ENCODE results near the gene TBPL1. TPM values are rescaled to one million over a fixed set of nuclear protein-coding genes. Genes with fewer than 3 reads are reported as not detected.

Gene TBPL1
- total RNA-seq, 1 experiment from 2014 or later: 42.1 TPM

DNA sequence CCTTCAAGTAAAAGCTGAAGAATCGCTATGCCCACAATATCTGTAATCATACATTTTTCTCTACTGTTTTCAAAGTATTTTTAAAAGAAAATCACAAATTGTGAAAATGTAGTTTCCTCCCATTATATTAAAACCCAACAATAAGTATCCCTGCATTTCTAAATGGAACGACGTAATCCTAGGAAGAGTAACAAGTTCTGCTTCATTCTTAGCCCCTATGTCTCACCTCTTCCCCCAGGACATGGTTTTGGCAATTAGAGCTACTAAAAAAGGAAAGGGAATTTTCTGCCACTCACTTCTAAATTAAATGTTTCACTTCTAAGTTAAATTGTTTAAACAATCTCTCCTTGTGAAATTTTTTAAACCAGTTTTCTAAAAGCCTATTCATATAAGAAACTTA is 47.4 kb downstream of the TBPL1 start (continued):
- no peak for TF ChIP-seq TCF7 (CRISPR knock-in tag; IDR thresholded peaks at IDR 0.05; ENCODE audit: low read depth)

- no peak for DNase-seq (ENCODE audit: low spot score)
- no peak for TF ChIP-seq ZNF121 (CRISPR knock-in tag; IDR thresholded peaks at IDR 0.05)
- TF ChIP-seq ZNF138 (CRISPR knock-in tag; conservative IDR thresholded peaks at IDR 0.05): no peak
- TF ChIP-seq JAZF1 (CRISPR knock-in tag; IDR thresholded peaks at IDR 0.05): no peak
- TF ChIP-seq, protein P1, sequence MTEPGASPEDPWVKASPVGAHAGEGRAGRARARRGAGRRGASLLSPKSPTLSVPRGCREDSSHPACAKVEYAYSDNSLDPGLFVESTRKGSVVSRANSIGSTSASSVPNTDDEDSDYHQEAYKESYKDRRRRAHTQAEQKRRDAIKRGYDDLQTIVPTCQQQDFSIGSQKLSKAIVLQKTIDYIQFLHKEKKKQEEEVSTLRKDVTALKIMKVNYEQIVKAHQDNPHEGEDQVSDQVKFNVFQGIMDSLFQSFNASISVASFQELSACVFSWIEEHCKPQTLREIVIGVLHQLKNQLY (CRISPR knock-in tag; IDR thresholded peaks at IDR 0.05): no peak
- ATAC-seq: no peak
- POLR2A ChIA-PET: interaction anchor here (1.3 kb wide), 1 partner anchor 11 kb away, joined by 3 read pairs; no protein-coding TSS in a partner anchor
- Mint-ChIP-seq H3K4me1 (peaks cover 14% of the 10 kb centered on the region), H3K27ac (no peak overlapping the region), H3K27me3 (ENCODE audit: low read depth) (no peaks in the 10 kb centered on the region), H3K4me3 (no peak overlapping the region), H3K9me3 (no peaks in the 10 kb centered on the region), H3K36me3 (no peaks in the 10 kb centered on the region)
- CTCF ChIA-PET: interaction anchor here (1.2 to 2.0 kb wide), 4 partner anchors 30 to 94 kb away, joined by 3 to 14 read pairs (median 10); no protein-coding TSS in a partner anchor
These were observed 49.8 kb downstream of the TBPL1 start for GRCh38 chr6:134002821-134003220.

DNA sequence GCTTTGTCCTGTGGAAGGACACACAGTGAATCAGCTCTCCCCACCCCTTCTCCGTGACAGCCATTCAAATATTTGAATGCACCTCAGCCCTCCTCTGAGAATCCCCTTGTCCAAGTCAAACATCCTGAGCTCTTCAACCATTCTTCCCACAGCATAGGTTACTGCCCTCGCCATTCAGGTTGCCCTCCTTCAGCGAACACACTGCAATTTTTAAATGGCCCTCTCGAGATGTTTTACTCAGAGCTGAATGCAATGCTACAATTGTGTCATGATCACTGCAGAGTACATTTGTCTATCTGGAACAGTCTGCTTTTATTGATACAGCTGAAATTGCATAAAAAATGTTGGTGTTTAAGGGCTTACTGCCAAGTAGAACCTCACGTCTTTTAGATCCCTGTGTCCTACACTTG is 50.5 kb downstream of the TBPL1 start:
- H3K27me3 Mint-ChIP-seq (ENCODE audit: low read depth): no peaks in the 10 kb centered on the region
- ChIA-PET CTCF (interaction anchor here (0.6 to 2.0 kb wide), 5 partner anchors 31 to 93 kb away, joined by 3 to 14 read pairs (median 9); no protein-coding TSS in a partner anchor), POLR2A (interaction anchor here (1.3 kb wide), 1 partner anchor 11 kb away, joined by 3 read pairs; no protein-coding TSS in a partner anchor)
- H3K4me3 Mint-ChIP-seq: no peak overlapping the region
- peak overlapping the region; percentile 10; the same call in 1 of the 2 replicates for H3K27ac Mint-ChIP-seq
- no peaks in the 10 kb centered on the region for H3K36me3 Mint-ChIP-seq
- no peaks in the 10 kb centered on the region for H3K9me3 Mint-ChIP-seq
- TF ChIP-seq MYBL2 (CRISPR knock-in tag; IDR thresholded peaks at IDR 0.05) (no peak), KAT7 (CRISPR knock-in tag; IDR thresholded peaks at IDR 0.05; ENCODE audit: borderline replicate concordance) (no peak), MXD4 (CRISPR knock-in tag; IDR thresholded peaks at IDR 0.05; ENCODE audit: borderline replicate concordance) (no peak), HMGXB4 (CRISPR knock-in tag; IDR thresholded peaks at IDR 0.05) (no peak), E2F4 (CRISPR knock-in tag; IDR thresholded peaks at IDR 0.05; ENCODE audit: borderline replicate concordance, low read depth) (no peak), SMAD3 (CRISPR knock-in tag; IDR thresholded peaks at IDR 0.05; ENCODE audit: borderline replicate concordance) (no peak), NR2C2 (CRISPR knock-in tag; IDR thresholded peaks at IDR 0.05) (no peak), FOXJ3 (CRISPR knock-in tag; IDR thresholded peaks at IDR 0.05; ENCODE audit: borderline replicate concordance) (no peak), PREB (CRISPR knock-in tag; IDR thresholded peaks at IDR 0.05; ENCODE audit: borderline replicate concordance) (no peak), ERG (CRISPR knock-in tag; IDR thresholded peaks at IDR 0.05) (no peak), ELF4 (CRISPR knock-in tag; IDR thresholded peaks at IDR 0.05; ENCODE audit: low read depth) (no peak), EMX1 (CRISPR knock-in tag; IDR thresholded peaks at IDR 0.05) (no peak), ZNF416 (CRISPR knock-in tag; IDR thresholded peaks at IDR 0.05) (no peak), NR1H2 (CRISPR knock-in tag; IDR thresholded peaks at IDR 0.05) (no peak), CREB1 (CRISPR knock-in tag; IDR thresholded peaks at IDR 0.05) (no peak), TEAD1 (CRISPR knock-in tag; IDR thresholded peaks at IDR 0.05) (no peak), MAX (CRISPR knock-in tag; IDR thresholded peaks at IDR 0.05) (no peak), ZNF671 (CRISPR knock-in tag; IDR thresholded peaks at IDR 0.05) (no peak)
- TF ChIP-seq, protein P2, sequence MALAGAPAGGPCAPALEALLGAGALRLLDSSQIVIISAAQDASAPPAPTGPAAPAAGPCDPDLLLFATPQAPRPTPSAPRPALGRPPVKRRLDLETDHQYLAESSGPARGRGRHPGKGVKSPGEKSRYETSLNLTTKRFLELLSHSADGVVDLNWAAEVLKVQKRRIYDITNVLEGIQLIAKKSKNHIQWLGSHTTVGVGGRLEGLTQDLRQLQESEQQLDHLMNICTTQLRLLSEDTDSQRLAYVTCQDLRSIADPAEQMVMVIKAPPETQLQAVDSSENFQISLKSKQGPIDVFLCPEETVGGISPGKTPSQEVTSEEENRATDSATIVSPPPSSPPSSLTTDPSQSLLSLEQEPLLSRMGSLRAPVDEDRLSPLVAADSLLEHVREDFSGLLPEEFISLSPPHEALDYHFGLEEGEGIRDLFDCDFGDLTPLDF (CRISPR knock-in tag; IDR thresholded peaks at IDR 0.05): no peak
- TF ChIP-seq, protein P1 (CRISPR knock-in tag; IDR thresholded peaks at IDR 0.05): no peak
- ATAC-seq (peak; percentile 18; the same call in 1 of the 2 replicates), DNase-seq (ENCODE audit: low spot score) (no peak)
- H3K4me1 Mint-ChIP-seq: peaks cover 14% of the 10 kb centered on the region
